H1 (cell line): ENCODE results near the gene NME9.

Experiments used
- CHD2 ChIP-seq: IDR thresholded peaks from 2 replicates; pipeline ENCODE4 v1.6.1; 2012; ENCODE audit warnings: low read length, improper control_type of control experiment
- CTCF ChIP-seq, 3 experiments: IDR thresholded peaks; 1 replicate in 2 of 3; 2 replicates in 1 of 3; pipeline versions ENCODE4 v1.5.1 to v1.6.1; 2011; ENCODE audit warnings: low read length in 3 of 3, mild to moderate bottlenecking in 3 of 3, inconsistent platforms in 2 of 3, low read depth in 1 of 3, moderate library complexity in 1 of 3; ENCODE audit not compliant: insufficient read depth in 1 of 3; ENCODE audit errors: control extremely low read depth in 1 of 3
- HDAC2 ChIP-seq, 2 experiments: fragments of 300-600 bp in 1 of 2; sonication (generic) in 1 of 2; IDR thresholded peaks; 2 replicates each; pipeline ENCODE4 v1.6.1; 2011 to 2012; ENCODE audit warnings: low read depth in 2 of 2, low read length in 2 of 2, mild to moderate bottlenecking in 2 of 2, moderate library complexity in 2 of 2, borderline replicate concordance in 1 of 2, inconsistent platforms in 1 of 2
- POLR2A ChIP-seq, 2 experiments: IDR thresholded peaks; 1 replicate in 1 of 2; 2 replicates in 1 of 2; pipeline ENCODE4 v1.6.1; 2011; ENCODE audit warnings: low read depth in 2 of 2, low read length in 2 of 2, mild to moderate bottlenecking in 2 of 2; ENCODE audit errors: control extremely low read depth in 1 of 2
- POLR2AphosphoS5 ChIP-seq: IDR thresholded peaks from 2 replicates; pipeline ENCODE4 v1.6.1; 2011; ENCODE audit warnings: low read depth, low read length
- RNF2 ChIP-seq: fragments of 200-900, 300-1000 bp; sonication (generic); IDR thresholded peaks from 2 replicates; pipeline ENCODE4 v1.7.1; 2016; ENCODE audit warnings: borderline replicate concordance, low read depth, mild to moderate bottlenecking, antibody characterized with exemption, low read length; ENCODE audit not compliant: poor library complexity, severe bottlenecking; ENCODE audit errors: missing control alignments
- SIN3A ChIP-seq, 2 experiments: IDR thresholded peaks in 1 of 2; conservative IDR thresholded peaks in 1 of 2; 2 replicates each; pipeline ENCODE4 v1.6.1; 2011 to 2012; ENCODE audit warnings: low read length in 2 of 2, improper control_type of control experiment in 1 of 2, low read depth in 1 of 2, mild to moderate bottlenecking in 1 of 2
- TAF1 ChIP-seq: IDR thresholded peaks from 2 replicates; pipeline ENCODE4 v1.6.1; 2011; ENCODE audit warnings: mild to moderate bottlenecking, low read depth, low read length

GRCh38 chr3:138270245-138270644 is 59.4 kb downstream of the NME9 start:
- TF ChIP-seq CHD2: no peak
- TF ChIP-seq POLR2AphosphoS5: no peak
- TF ChIP-seq CTCF (IDR thresholded peaks at IDR 0.05; ENCODE audit: control extremely low read depth in 1 of 3, insufficient read depth in 1 of 3, low read depth in 1 of 3, low read length in 3 of 3): no peak
- no peak for TF ChIP-seq POLR2A (IDR thresholded peaks at IDR 0.05; ENCODE audit: control extremely low read depth in 1 of 2, low read depth in 2 of 2, low read length in 2 of 2)
- no peak for TF ChIP-seq HDAC2 (IDR thresholded peaks at IDR 0.05; ENCODE audit: borderline replicate concordance in 1 of 2, low read depth in 2 of 2, low read length in 2 of 2)
- TF ChIP-seq SIN3A (conservative IDR thresholded peaks at IDR 0.05 in 1 of 2, IDR thresholded peaks at IDR 0.05 in 1 of 2; ENCODE audit: low read depth in 1 of 2, low read length in 2 of 2): no peak
- no peak for TF ChIP-seq RNF2
- no peak for TF ChIP-seq TAF1
